Islet precursor cell (in vitro differentiated cells): ENCODE measurements around the gene RASSF1.

Experiments
- DNase-seq: peaks from one replicate; pipeline ENCODE4 v3.0.0-alpha.2; 2018

Gene RASSF1

GRCh38 chr3:50340448-50341329 lies at the start of gene RASSF1:
Gene RASSF1 (minus strand): TSS chr3:50340836. CDS start chr3:50340805, 31 bp downstream.
- no peak for DNase-seq

- no peak for DNase-seq
Observed at GRCh38 chr3:50389414-50389767, 48.8 kb upstream of the RASSF1 start.

- DNase-seq: peak; percentile 63
Observed at GRCh38 chr3:50388720-50389413, 48.2 kb upstream of the RASSF1 start.

GRCh38 chr3:50388016-50388719 lies 47.5 kb upstream of the RASSF1 start:
- DNase-seq: peak; percentile 73

GRCh38 chr3:50385754-50386153 lies 45.1 kb upstream of the RASSF1 start:
- DNase-seq: no peak

- DNase-seq: no peak
Observed at GRCh38 chr3:50383750-50384149, 43.1 kb upstream of the RASSF1 start.

GRCh38 chr3:50382722-50383121 lies 42.1 kb upstream of the RASSF1 start:
- no peak for DNase-seq

- no peak for DNase-seq
Observed at GRCh38 chr3:50381383-50381782, 40.7 kb upstream of the RASSF1 start.

- DNase-seq: no peak
Observed at GRCh38 chr3:50380405-50381085, 39.9 kb upstream of the RASSF1 start.

- DNase-seq: no peak
Observed at GRCh38 chr3:50378757-50379156, 38.1 kb upstream of the RASSF1 start.

- DNase-seq: no peak
Observed at GRCh38 chr3:50378024-50378423, 37.4 kb upstream of the RASSF1 start.

GRCh38 chr3:50375258-50375931 lies 34.8 kb upstream of the RASSF1 start:
- DNase-seq: no peak

- no peak for DNase-seq
Observed at GRCh38 chr3:50374363-50375257, 34.0 kb upstream of the RASSF1 start.

GRCh38 chr3:50373146-50374051 lies 32.8 kb upstream of the RASSF1 start:
- DNase-seq: no peak

GRCh38 chr3:50372349-50372748 lies 31.7 kb upstream of the RASSF1 start:
- DNase-seq: no peak

GRCh38 chr3:50371133-50371685 lies 30.6 kb upstream of the RASSF1 start:
- no peak for DNase-seq

GRCh38 chr3:50370594-50370993 lies 30.0 kb upstream of the RASSF1 start:
- DNase-seq: no peak

- no peak for DNase-seq
Observed at GRCh38 chr3:50369012-50369670, 28.5 kb upstream of the RASSF1 start.

- DNase-seq: no peak
Observed at GRCh38 chr3:50365842-50366220, 25.2 kb upstream of the RASSF1 start.
